Bronchial epithelial cell (primary cell): Measurements from ENCODE around the gene KLHL15. TPM values are rescaled to one million over a fixed set of nuclear protein-coding genes. Genes with fewer than 3 reads are reported as not detected.

Source experiments
- DNase-seq: peaks from one replicate; pipeline ENCODE4 v3.0.0-alpha.2; 2010; ENCODE audit warnings: low read depth
- FAIRE-seq: peaks from 2 replicates; lab custom pipeline; 2011; peaks lifted over from hg19 to GRCh38; lab: Jason Lieb, UNC
- H3K27me3 ChIP-seq: 2 replicates; pipeline ENCODE4 v1.5.1; 2011; ENCODE audit warnings: low read length; ENCODE audit not compliant: control insufficient read depth, insufficient read depth
- H3K36me3 ChIP-seq: 2 replicates; pipeline ENCODE4 v1.5.1; 2011; ENCODE audit warnings: low read length; ENCODE audit not compliant: control insufficient read depth, insufficient read depth
- H3K4me3 ChIP-seq: 2 replicates; pipeline ENCODE4 v1.5.1; 2011; ENCODE audit warnings: mild to moderate bottlenecking, low read depth, low read length, control low read depth
- total RNA-seq: library from RNA; depleted of rRNA; stranded (reverse); fragments of >200 nt; gene quantifications from 2 replicates; pipeline ENCODE4 v1.2.1, GENCODE V29; 2014
- TF ChIP-seq, protein P1 (sequence below): IDR thresholded peaks from 2 replicates; pipeline ENCODE4 v1.5.1; 2011; ENCODE audit warnings: mild to moderate bottlenecking, moderate library complexity, low read length, control low read depth, inconsistent platforms; ENCODE audit not compliant: insufficient read depth, severe bottlenecking

KLHL15 gene
- total RNA-seq, 1 donor from 2014 or later, result 6.1 TPM

DNA sequence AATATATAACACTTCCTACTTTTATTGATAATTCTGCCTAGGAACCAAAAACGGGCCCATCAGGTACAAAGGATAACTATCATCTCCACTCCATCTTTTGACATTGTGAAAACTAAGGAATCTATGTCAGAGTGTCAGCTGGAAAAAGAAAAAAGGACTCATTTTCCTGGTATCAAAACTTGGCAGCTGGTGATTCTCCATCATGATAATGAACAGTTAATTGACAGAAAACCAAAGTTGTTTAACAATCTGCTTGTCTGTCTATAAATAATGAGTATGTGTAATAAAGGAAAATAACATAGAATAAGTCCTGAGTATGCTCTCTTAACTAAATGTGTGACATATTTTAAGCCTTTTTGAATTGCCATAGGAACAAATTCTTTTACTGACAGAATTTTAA is 87.8 kb downstream of the KLHL15 start:
- no peaks in the 10 kb centered on the region for H3K36me3 ChIP-seq
- FAIRE-seq (no peak), DNase-seq (no peak)
- H3K27me3 ChIP-seq, result no peaks in the 10 kb centered on the region
- TF ChIP-seq, protein P1, sequence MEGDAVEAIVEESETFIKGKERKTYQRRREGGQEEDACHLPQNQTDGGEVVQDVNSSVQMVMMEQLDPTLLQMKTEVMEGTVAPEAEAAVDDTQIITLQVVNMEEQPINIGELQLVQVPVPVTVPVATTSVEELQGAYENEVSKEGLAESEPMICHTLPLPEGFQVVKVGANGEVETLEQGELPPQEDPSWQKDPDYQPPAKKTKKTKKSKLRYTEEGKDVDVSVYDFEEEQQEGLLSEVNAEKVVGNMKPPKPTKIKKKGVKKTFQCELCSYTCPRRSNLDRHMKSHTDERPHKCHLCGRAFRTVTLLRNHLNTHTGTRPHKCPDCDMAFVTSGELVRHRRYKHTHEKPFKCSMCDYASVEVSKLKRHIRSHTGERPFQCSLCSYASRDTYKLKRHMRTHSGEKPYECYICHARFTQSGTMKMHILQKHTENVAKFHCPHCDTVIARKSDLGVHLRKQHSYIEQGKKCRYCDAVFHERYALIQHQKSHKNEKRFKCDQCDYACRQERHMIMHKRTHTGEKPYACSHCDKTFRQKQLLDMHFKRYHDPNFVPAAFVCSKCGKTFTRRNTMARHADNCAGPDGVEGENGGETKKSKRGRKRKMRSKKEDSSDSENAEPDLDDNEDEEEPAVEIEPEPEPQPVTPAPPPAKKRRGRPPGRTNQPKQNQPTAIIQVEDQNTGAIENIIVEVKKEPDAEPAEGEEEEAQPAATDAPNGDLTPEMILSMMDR, result no peak
- H3K4me3 ChIP-seq, result no peak overlapping the region

DNA sequence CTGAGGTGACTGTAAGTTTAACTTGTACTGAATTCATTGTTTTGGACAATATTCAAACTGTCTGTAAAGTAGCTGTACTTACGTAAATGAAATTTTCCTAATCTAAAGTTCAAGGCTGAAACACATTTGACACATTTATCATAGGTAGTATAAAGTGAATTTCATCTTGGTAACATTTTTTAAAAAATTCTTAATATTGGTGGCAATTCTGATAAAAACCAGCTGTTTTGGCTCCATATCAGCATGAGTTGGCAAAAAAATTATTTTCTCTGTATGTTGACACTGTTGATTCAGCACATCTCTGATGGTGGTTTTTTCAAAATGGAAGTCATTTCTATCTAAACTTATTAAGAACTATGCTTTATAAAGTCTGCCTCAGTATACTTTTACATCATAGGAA is 88.3 kb downstream of the KLHL15 start:
- DNase-seq (no peak), FAIRE-seq (no peak)
- no peaks in the 10 kb centered on the region for H3K36me3 ChIP-seq
- TF ChIP-seq, protein P1, result no peak
- H3K27me3 ChIP-seq, result no peaks in the 10 kb centered on the region
- H3K4me3 ChIP-seq, result no peak overlapping the region

DNA sequence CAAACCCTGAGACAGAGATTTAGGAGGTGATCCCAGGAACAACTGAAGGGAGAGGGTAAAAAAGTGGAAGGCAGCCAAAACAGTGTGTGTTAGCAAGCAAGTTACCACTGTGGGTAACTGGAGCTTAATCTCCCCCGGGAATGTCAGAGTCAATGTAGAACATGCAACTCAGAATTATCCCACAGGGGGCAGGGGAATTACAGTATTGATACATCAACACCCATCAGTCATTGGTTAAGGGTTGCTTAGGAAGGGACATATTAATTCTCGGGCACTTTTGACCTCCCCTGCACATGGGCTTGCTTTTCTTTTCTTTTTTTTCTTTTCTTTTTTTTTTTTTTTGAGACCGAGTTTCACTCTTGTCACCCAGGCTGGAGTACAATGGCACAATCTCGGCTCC is 89.9 kb downstream of the KLHL15 start:
- H3K27me3 ChIP-seq, result no peaks in the 10 kb centered on the region
- DNase-seq (no peak), FAIRE-seq (no peak)
- no peak overlapping the region for H3K4me3 ChIP-seq
- H3K36me3 ChIP-seq, result no peaks in the 10 kb centered on the region
- TF ChIP-seq, protein P1, result no peak

DNA sequence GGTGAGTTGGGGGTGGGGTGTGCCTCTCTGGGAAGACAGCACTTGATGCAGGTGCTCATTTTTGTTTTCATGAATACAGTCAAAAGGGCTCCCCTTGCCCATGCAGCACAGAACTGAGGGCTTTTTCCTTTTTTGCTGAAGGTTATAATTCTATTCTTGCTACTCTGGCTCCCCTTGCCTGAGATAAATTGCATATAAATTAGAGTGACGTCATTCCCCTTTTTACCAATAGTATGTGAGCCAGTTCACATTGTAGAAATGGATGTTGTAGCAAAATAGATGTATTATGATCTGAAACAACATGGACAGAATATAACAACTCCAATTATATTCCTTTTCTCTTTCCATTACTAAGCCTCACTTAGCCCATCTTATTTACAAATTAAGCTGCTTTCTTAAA is 90.8 kb downstream of the KLHL15 start:
- Histone ChIP-seq H3K4me3 (no peak overlapping the region), H3K27me3 (no peaks in the 10 kb centered on the region), H3K36me3 (no peaks in the 10 kb centered on the region)
- TF ChIP-seq, protein P1, result no peak
- no peak for DNase-seq
- no peak for FAIRE-seq

DNA sequence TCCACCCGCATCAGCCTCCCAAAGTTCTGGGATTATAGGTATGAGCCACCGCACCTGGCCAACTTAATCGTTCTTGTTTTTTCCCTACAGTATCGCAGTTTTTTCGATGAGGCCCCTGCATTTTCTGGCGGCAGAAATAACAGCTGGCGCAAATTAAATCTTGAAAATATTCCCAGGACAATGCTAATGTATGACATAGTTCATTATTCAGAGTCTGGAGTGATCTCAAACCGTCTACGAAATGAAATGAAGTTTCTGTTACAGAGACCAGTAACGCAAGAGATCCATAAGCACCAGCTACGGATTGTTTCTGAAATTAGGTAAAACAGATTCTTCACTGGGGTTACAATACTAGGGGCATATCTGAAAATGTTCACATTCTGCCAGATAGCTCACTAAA is 91.9 kb downstream of the KLHL15 start:
- TF ChIP-seq, protein P1, result no peak
- no peak for FAIRE-seq
- no peak overlapping the region for H3K4me3 ChIP-seq
- no peaks in the 10 kb centered on the region for H3K36me3 ChIP-seq
- DNase-seq, result no peak
- H3K27me3 ChIP-seq, result no peaks in the 10 kb centered on the region

Other genes with a start within 250 kb of the KLHL15 start
- gene SAT1, start 244.0 kb downstream of the KLHL15 start, total RNA-seq, result 1,193 and 1,762 TPM in 2 replicates
- 6.0 and 7.4 TPM in 2 replicates for gene APOO, start 119.2 kb downstream of the KLHL15 start, total RNA-seq
- not detected in 2 replicates for gene CXorf58, start 119.2 kb downstream of the KLHL15 start, total RNA-seq
- 247 and 315 TPM in 2 replicates for gene EIF2S3, start 27.8 kb upstream of the KLHL15 start, total RNA-seq
- 30.8 and 37.8 TPM in 2 replicates for gene ZFX, start 122.5 kb upstream of the KLHL15 start, total RNA-seq